Spleen (tissue), 11 donors: Measurements from ENCODE around the gene TEAD1. TPM values are rescaled to one million over a fixed set of nuclear protein-coding genes. Genes with fewer than 3 reads are reported as not detected.

Experiments
- DNase-seq: peaks from one replicate; pipeline ENCODE4 v3.0.0-alpha.2; 2020
- H3K27ac ChIP-seq, 8 donors: fragments of 200-600 bp; sonication (generic) in 7 of 8; 1 replicate in 4 of 8; 2 replicates in 4 of 8; pipeline versions ENCODE4 v1.5.0 to v1.8.0; 2016 to 2021; ENCODE audit warnings: inconsistent platforms in 4 of 8, mild to moderate bottlenecking in 4 of 8, moderate library complexity in 1 of 8
- H3K27me3 ChIP-seq, 7 donors: fragments of 200-600 bp; sonication (generic) in 6 of 7; replicated peaks in 1 of 7; 1 replicate in 4 of 7; 2 replicates in 3 of 7; pipeline versions ENCODE4 v1.5.0 to v1.8.0; 2016 to 2021; ENCODE audit warnings: inconsistent platforms in 3 of 7, mild to moderate bottlenecking in 1 of 7
- H3K36me3 ChIP-seq, 6 donors: fragments of 200-600 bp; sonication (generic) in 5 of 6; 1 replicate in 4 of 6; 2 replicates in 2 of 6; pipeline versions ENCODE4 v1.5.0 to v1.8.0; 2016 to 2021; ENCODE audit warnings: inconsistent platforms in 2 of 6
- H3K4me1 ChIP-seq, 6 donors: fragments of 200-600 bp; sonication (generic) in 5 of 6; 1 replicate in 3 of 6; 2 replicates in 3 of 6; pipeline versions ENCODE4 v1.5.0 to v1.8.0; 2016 to 2021; ENCODE audit warnings: inconsistent platforms in 3 of 6
- H3K4me3 ChIP-seq, 8 donors: fragments of 200-600 bp; sonication (generic) in 7 of 8; 1 replicate in 4 of 8; 2 replicates in 4 of 8; pipeline versions ENCODE4 v1.5.0 to v1.8.0; 2016 to 2021; ENCODE audit warnings: inconsistent platforms in 4 of 8, mild to moderate bottlenecking in 4 of 8, moderate library complexity in 2 of 8
- H3K9me3 ChIP-seq, 8 donors: fragments of 200-600 bp; sonication (generic) in 7 of 8; 1 replicate in 4 of 8; 2 replicates in 4 of 8; pipeline versions ENCODE4 v1.5.0 to v1.8.0; 2016 to 2021; ENCODE audit warnings: inconsistent platforms in 4 of 8
- CTCF ChIP-seq, 11 experiments: fragments of 200-600 bp in 7 of 11; fragments of 450-650 bp in 4 of 11; sonication (generic) in 4 of 11; IDR thresholded peaks in 8 of 11; conservative IDR thresholded peaks in 3 of 11; 1 replicate in 7 of 11; 2 replicates in 4 of 11; pipeline versions ENCODE4 v1.4.0 to v1.8.0; 2016 to 2021; ENCODE audit warnings: antibody characterized with exemption in 11 of 11, inconsistent platforms in 4 of 11, mild to moderate bottlenecking in 1 of 11
- POLR2A ChIP-seq, 3 donors: fragments of 450-650 bp; IDR thresholded peaks; one replicate each; pipeline ENCODE4 v1.5.1; 2017; ENCODE audit warnings: antibody characterized with exemption in 3 of 3, mild to moderate bottlenecking in 1 of 3
- POLR2AphosphoS5 ChIP-seq, 3 donors: sonication (generic); formaldehyde crosslinking; IDR thresholded peaks; one replicate each; pipeline ENCODE4 v1.5.1; 2017; ENCODE audit warnings: antibody characterized with exemption in 3 of 3
- whole genome bisulfite sequencing, 5 donors: extraction: QIAGEN DNeasy Blood & Tissue Kit in 3 of 5; methylation state at CpG; one replicate each; pipeline versions ENCODE4 v1.1.5 to v1.1.7; 2013 to 2018; 5-methylcytosine and 5-hydroxymethylcytosine counted together
- intact Hi-C: fragments of 100-400 bp; cut with DNase I; formaldehyde crosslinking; loops from one replicate; pipeline ENCODE4 v1.15.0; 2023; ENCODE audit warnings: low total_unique reads
- polyA plus RNA-seq, 3 donors: library from polyadenylated mRNA; stranded (reverse); fragments of 200-250 nt; gene quantifications; one replicate each; pipeline ENCODE4 v1.2.1, GENCODE V29; 2013
- total RNA-seq, 7 donors: library from RNA; depleted of rRNA in 3 of 7; stranded (reverse); fragments of >200 nt in 3 of 7; fragmentation: NEBNext Ultra II Directional in 4 of 7; extraction: Animal tissue kit (Norgen Biotek cat#: 25700) in 4 of 7; gene quantifications; one replicate each; pipeline versions ENCODE4 v1.1.0 to v1.2.1, GENCODE V29; 2016 to 2021
- donor health status: healthy with polysubstance abuse.
- donor health status: DM: no; HTN: no; CAD: no; lungs with moderate emphysema.
- donor health status: DM: no; HTN: no; CAD: no.
- donor health status: Bipolar disorder and iron deficiency.
- donor health status: healthy.
- donor health status: DM: no; HTN: no; CAD: no.
- donor health status: DM: yes; HTN: yes; CAD: no.

Gene TEAD1
- total and polyA plus RNA-seq, 10 donors, result 0.93 to 46.0 (median 18.6) TPM

- no peak overlapping the region for H3K27ac ChIP-seq
- H3K9me3 ChIP-seq, result no peaks in the 10 kb centered on the region
- H3K4me3 ChIP-seq, result no peak overlapping the region
- DNase-seq, result no peak
- peaks cover 0 to 44% (median 0%) of the 10 kb centered on the region in 7 donors for H3K27me3 ChIP-seq
- intact Hi-C loops, result no loop called here
- TF ChIP-seq POLR2AphosphoS5 (IDR thresholded peaks at IDR 0.05), result no peak
- TF ChIP-seq CTCF (IDR thresholded peaks at IDR 0.05 in 8 of 11, conservative IDR thresholded peaks at IDR 0.05 in 3 of 11), result no peak
- no peak for TF ChIP-seq POLR2A (IDR thresholded peaks at IDR 0.05)
- H3K4me1 ChIP-seq, result peaks cover 0 to 20% (median 10%) of the 10 kb centered on the region in 6 donors
- 41 to 54% (median 46%) methylated on average over 1 of the region's 1 CpG for WGBS, 5 donors
- no peaks in the 10 kb centered on the region for H3K36me3 ChIP-seq
These were observed 13.0 kb downstream of the TEAD1 start for GRCh38 chr11:12687216-12687623.

DNA sequence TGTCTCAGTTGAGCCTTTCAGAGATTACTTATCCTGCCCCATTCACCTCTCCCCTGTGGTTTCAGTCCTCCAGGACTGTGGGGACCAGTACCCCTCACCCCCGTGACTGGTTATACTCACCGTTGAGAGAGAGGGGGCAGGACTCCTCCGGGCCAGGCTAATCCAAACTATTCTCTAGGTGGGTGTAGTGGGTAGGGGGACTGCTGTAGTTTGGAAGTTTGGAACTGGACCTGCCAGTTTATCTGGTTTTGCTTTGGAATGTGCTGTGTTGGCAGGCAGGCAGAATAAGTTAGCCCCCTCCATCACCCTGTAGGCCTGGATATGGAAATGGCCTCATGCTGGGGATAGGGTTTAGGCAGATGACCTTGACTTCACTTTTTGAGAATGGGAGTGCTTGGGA, 13.5 kb downstream of the TEAD1 start:
- no peaks in the 10 kb centered on the region for H3K36me3 ChIP-seq
- H3K4me1 ChIP-seq, result peaks cover 0 to 26% (median 13%) of the 10 kb centered on the region in 6 donors
- H3K4me3 ChIP-seq, result no peak overlapping the region
- intact Hi-C loops, result no loop called here
- no peak for DNase-seq
- no peak for TF ChIP-seq CTCF (IDR thresholded peaks at IDR 0.05 in 8 of 11, conservative IDR thresholded peaks at IDR 0.05 in 3 of 11)
- TF ChIP-seq POLR2AphosphoS5 (IDR thresholded peaks at IDR 0.05), result no peak
- no peak for TF ChIP-seq POLR2A (IDR thresholded peaks at IDR 0.05)
- 63 to 74% (median 65%) methylated on average over 3 of the region's 3 CpGs for WGBS, 5 donors
- no peaks in the 10 kb centered on the region for H3K9me3 ChIP-seq
- peaks cover 0 to 44% (median 2%) of the 10 kb centered on the region in 7 donors for H3K27me3 ChIP-seq
- H3K27ac ChIP-seq, result no peak overlapping the region

DNA sequence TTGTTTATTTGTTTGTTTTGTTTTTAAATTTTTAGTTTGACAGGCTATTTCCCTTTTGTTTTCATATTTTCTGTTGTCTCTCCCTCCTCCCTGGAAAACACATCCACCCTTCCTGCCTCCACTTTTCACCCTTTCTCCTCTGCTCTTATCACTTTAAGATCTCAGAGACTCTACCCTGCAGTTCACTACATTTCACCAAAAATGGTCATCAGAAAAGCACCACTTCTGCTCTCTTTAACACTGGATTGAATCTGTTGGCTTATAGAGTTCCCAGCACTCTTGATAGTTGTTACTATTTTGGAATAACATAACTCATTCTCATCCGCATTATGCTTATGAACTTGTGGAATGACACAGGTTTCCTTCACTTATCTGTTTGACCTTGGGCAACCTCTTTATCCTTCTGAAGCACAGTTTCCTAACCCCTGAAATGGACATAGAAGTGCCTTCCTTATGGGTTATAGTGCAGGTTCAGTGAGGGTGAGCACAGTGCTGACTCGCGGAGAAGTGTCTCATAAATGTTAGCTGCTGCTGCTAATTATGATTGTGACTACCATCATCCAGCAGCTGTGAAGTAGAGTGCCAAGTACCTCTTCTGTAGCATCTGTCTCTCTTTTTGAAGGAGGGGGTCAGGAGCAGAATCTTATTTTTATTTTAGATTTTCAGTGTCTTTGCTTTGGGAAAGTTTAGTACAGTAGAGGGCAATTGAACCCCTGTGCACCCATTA, 15.0 kb downstream of the TEAD1 start:
- Histone ChIP-seq H3K27me3 (peaks cover 0 to 54% (median 11%) of the 10 kb centered on the region in 7 donors), H3K36me3 (no peaks in the 10 kb centered on the region), H3K27ac (peak overlapping the region in 4 of 8 donors; percentile 4 to 17 (median 12)), H3K9me3 (no peaks in the 10 kb centered on the region), H3K4me3 (no peak overlapping the region), H3K4me1 (peaks cover 10 to 40% (median 23%) of the 10 kb centered on the region in 6 donors)
- intact Hi-C loops, result no loop called here
- TF ChIP-seq POLR2AphosphoS5 (IDR thresholded peaks at IDR 0.05) (no peak), POLR2A (IDR thresholded peaks at IDR 0.05) (no peak), CTCF (IDR thresholded peaks at IDR 0.05 in 8 of 11, conservative IDR thresholded peaks at IDR 0.05 in 3 of 11) (no peak)
- 55 to 78% (median 68%) methylated on average over 3 of the region's 3 CpGs for WGBS, 5 donors
- no peak for DNase-seq

DNA sequence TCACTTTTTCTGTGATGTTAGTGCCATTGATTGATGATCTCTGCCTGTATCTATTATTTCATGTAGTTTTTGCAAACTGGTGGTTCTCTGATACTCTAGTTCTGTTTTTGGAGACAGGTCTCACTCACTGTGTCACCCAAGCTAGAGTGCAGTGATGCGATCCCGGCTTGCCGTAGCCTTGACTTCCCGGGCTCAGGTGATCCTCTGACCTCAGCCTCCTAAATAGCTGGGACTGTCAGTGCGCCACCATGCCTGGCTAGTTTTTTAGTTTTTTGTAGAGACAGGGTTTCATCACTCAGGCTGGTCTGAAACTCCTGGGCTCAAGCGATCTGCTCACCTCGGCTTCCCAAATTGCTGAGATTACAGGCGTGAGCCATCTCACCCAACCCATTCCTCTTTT, 16.4 kb downstream of the TEAD1 start:
- H3K4me1 ChIP-seq, result peaks cover 18 to 54% (median 25%) of the 10 kb centered on the region in 6 donors
- H3K27ac ChIP-seq, result no peak overlapping the region
- 91 to 96% (median 95%) methylated on average over 8 of the region's 8 CpGs for WGBS, 5 donors
- intact Hi-C loops, result no loop called here
- no peaks in the 10 kb centered on the region for H3K36me3 ChIP-seq
- peaks cover 0 to 65% (median 11%) of the 10 kb centered on the region in 7 donors for H3K27me3 ChIP-seq
- H3K4me3 ChIP-seq, result no peak overlapping the region
- no peak for TF ChIP-seq POLR2A (IDR thresholded peaks at IDR 0.05)
- H3K9me3 ChIP-seq, result no peaks in the 10 kb centered on the region
- DNase-seq, result no peak
